ENCODE data around the gene SIGLECL1.

DNA sequence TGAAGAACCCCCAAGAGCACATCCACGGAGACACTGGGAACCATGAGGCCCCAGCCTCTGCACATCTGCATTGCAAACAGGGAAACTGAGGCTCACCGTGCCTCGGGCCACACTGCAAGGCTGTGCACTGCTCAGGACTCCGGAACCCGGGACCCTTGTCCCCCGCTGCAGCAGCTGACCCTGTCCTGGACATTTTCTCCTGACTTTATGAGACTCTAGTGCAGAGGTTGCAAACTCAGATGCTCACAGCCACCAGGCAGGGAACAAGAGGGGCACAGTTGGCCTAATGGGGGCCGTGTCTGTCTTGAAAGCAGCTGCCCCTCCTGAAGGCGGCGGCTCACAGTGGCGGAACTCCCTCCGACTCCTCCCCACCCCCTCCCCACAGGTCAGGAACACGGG, 44.1 kb downstream of the SIGLECL1 start:
- TF ChIP-seq, protein P1, sequence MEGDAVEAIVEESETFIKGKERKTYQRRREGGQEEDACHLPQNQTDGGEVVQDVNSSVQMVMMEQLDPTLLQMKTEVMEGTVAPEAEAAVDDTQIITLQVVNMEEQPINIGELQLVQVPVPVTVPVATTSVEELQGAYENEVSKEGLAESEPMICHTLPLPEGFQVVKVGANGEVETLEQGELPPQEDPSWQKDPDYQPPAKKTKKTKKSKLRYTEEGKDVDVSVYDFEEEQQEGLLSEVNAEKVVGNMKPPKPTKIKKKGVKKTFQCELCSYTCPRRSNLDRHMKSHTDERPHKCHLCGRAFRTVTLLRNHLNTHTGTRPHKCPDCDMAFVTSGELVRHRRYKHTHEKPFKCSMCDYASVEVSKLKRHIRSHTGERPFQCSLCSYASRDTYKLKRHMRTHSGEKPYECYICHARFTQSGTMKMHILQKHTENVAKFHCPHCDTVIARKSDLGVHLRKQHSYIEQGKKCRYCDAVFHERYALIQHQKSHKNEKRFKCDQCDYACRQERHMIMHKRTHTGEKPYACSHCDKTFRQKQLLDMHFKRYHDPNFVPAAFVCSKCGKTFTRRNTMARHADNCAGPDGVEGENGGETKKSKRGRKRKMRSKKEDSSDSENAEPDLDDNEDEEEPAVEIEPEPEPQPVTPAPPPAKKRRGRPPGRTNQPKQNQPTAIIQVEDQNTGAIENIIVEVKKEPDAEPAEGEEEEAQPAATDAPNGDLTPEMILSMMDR (IDR thresholded peaks at IDR 0.05) = no peak
- TF ChIP-seq POLR2A (IDR thresholded peaks at IDR 0.05) = no peak
